NCI-H1092 treated with DMSO at 0.1 percent for 48 hours (cell line): ENCODE measurements around the gene OR52J3.

Experiments
- DNase-seq: peaks from one replicate; lab custom pipeline; 2025; lab: John Stamatoyannopoulos, UW

The OR52J3 gene

GRCh38 chr11:5096011-5096410, 49.7 kb downstream of the OR52J3 start:
- no peak for DNase-seq
